Gastrocnemius medialis (tissue), 4 donors: ENCODE data around the gene PDIA2.

Experiments used
- POLR2A ChIP-seq, 2 donors: fragments of 450-650 bp; IDR thresholded peaks; one replicate each; pipeline ENCODE4 v1.6.1; 2017; ENCODE audit warnings: antibody characterized with exemption in 2 of 2, mild to moderate bottlenecking in 2 of 2, moderate library complexity in 2 of 2
- TF ChIP-seq, protein P1 (sequence below), 5 experiments: fragments of 450-650 bp in 3 of 5; fragments of 200-600 bp in 2 of 5; sonication (generic) in 2 of 5; IDR thresholded peaks in 4 of 5; conservative IDR thresholded peaks in 1 of 5; 1 replicate in 4 of 5; 2 replicates in 1 of 5; pipeline ENCODE4 v1.5.1; 2016 to 2019; ENCODE audit warnings: antibody characterized with exemption in 5 of 5, mild to moderate bottlenecking in 3 of 5, moderate library complexity in 3 of 5

DNA sequence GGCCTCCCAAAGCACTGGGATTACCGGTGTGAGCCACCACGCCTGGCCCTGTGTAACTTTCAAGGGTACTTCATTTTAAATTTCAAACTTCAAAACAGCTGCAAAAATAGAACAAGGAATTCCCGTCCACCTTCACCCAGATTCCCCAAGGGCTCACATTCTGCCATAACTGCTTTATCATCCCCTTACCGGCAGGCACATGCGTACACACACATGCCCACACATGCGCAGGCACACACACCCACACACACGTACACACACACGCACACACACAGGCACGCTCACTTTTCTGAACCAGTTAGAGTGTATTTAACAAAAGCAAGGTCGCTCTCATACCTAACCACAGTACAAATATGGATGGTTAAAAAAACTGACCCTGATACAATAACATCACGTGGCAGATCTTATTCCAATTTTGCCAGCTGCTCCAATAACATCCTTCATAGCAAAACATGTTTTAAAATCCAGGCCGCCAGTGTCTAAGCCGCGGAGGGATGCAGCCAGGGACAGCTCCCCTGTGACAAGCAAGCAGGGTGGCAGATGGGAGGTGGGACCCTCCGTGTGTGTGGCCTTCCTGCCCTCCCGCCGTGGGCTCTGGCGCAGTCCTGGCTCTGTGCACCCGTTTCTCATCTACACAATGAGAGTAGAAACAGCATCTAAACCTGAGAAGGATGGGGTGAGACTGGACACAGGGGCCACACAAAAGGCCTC lies 23.1 kb downstream of the PDIA2 start:
- TF ChIP-seq, protein P1, sequence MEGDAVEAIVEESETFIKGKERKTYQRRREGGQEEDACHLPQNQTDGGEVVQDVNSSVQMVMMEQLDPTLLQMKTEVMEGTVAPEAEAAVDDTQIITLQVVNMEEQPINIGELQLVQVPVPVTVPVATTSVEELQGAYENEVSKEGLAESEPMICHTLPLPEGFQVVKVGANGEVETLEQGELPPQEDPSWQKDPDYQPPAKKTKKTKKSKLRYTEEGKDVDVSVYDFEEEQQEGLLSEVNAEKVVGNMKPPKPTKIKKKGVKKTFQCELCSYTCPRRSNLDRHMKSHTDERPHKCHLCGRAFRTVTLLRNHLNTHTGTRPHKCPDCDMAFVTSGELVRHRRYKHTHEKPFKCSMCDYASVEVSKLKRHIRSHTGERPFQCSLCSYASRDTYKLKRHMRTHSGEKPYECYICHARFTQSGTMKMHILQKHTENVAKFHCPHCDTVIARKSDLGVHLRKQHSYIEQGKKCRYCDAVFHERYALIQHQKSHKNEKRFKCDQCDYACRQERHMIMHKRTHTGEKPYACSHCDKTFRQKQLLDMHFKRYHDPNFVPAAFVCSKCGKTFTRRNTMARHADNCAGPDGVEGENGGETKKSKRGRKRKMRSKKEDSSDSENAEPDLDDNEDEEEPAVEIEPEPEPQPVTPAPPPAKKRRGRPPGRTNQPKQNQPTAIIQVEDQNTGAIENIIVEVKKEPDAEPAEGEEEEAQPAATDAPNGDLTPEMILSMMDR (IDR thresholded peaks at IDR 0.05 in 4 of 5, conservative IDR thresholded peaks at IDR 0.05 in 1 of 5), result no peak
- no peak for TF ChIP-seq POLR2A (IDR thresholded peaks at IDR 0.05)
